HG02852 (cell line): ENCODE measurements around the gene PTH1R.

Experiments used
- ATAC-seq: cut with Tn5 transposase; IDR thresholded peaks from one replicate; pipeline ENCODE4 v1.9.1; 2021; ENCODE audit warnings: mild to moderate bottlenecking, moderate library complexity; ENCODE audit not compliant: unreplicated experiment

PTH1R gene

GRCh38 chr3:46926871-46927717, 49.6 kb downstream of the PTH1R start:
- peak; percentile 60 for ATAC-seq

GRCh38 chr3:46927718-46928073, 50.2 kb downstream of the PTH1R start:
- ATAC-seq: no peak

GRCh38 chr3:46928282-46928681, 50.8 kb downstream of the PTH1R start:
- ATAC-seq: no peak

- no peak for ATAC-seq
Observed at GRCh38 chr3:46929324-46929723, 51.8 kb downstream of the PTH1R start.

GRCh38 chr3:46930166-46930944, 52.8 kb downstream of the PTH1R start:
- no peak for ATAC-seq

GRCh38 chr3:46930945-46931403, 53.5 kb downstream of the PTH1R start:
- ATAC-seq: no peak

GRCh38 chr3:46931631-46932331, 54.3 kb downstream of the PTH1R start:
- no peak for ATAC-seq

GRCh38 chr3:46932455-46933225, 55.1 kb downstream of the PTH1R start:
- ATAC-seq: no peak

GRCh38 chr3:46933261-46933660, 55.7 kb downstream of the PTH1R start:
- ATAC-seq: no peak

- ATAC-seq: no peak
Observed at GRCh38 chr3:46934072-46934471, 56.6 kb downstream of the PTH1R start.

- ATAC-seq: no peak
Observed at GRCh38 chr3:46934498-46935167, 57.1 kb downstream of the PTH1R start.

- no peak for ATAC-seq
Observed at GRCh38 chr3:46935168-46935858, 57.8 kb downstream of the PTH1R start.

GRCh38 chr3:46935989-46936558, 58.6 kb downstream of the PTH1R start:
- no peak for ATAC-seq

- no peak for ATAC-seq
Observed at GRCh38 chr3:46936733-46937250, 59.3 kb downstream of the PTH1R start.

GRCh38 chr3:46938118-46938517, 60.6 kb downstream of the PTH1R start:
- ATAC-seq: no peak

GRCh38 chr3:46939578-46940445, 62.3 kb downstream of the PTH1R start:
- ATAC-seq: no peak

- ATAC-seq: no peak
Observed at GRCh38 chr3:46942076-46942475, 64.6 kb downstream of the PTH1R start.
